ENCODE measurements around the gene GH2. TPM values are rescaled to one million over a fixed set of nuclear protein-coding genes. Genes with fewer than 3 reads are reported as not detected.
"Not testable (repeated sequence)": the region's sequence is repeated elsewhere in the genome, so short reads cannot be mapped to it uniquely, and the experiment has no call there.

Gene GH2
- total and polyA plus RNA-seq, 2 donors from 2014 or later: not detected

- FAIRE-seq (no peak), DNase-seq (peak in 1 of 5 donors; percentile 18)
- no peaks in the 10 kb centered on the region for H3K4me1 ChIP-seq (ENCODE audit: control insufficient read depth in 2 of 3, insufficient read depth in 2 of 3, low read depth in 1 of 3, low read length in 3 of 3)
- no peak overlapping the region for H3K27ac ChIP-seq (ENCODE audit: low read depth in 2 of 2, low read length in 2 of 2)
- no peaks in the 10 kb centered on the region for H3K9me3 ChIP-seq (ENCODE audit: control insufficient read depth in 2 of 3, insufficient read depth in 1 of 3, low read length in 3 of 3)
- no peak overlapping the region for H3K9ac ChIP-seq (ENCODE audit: low read length in 3 of 3)
- no peak for TF ChIP-seq CTCF (IDR thresholded peaks at IDR 0.05; ENCODE audit: borderline replicate concordance, extremely low read depth, insufficient read depth)
- no peak overlapping the region for H3K4me3 ChIP-seq (ENCODE audit: low read length in 3 of 3)
- intact Hi-C loops (cut with DNase I): no loop called here
- H3K27me3 ChIP-seq (ENCODE audit: control insufficient read depth, insufficient read depth, low read length): no peaks in the 10 kb centered on the region
- H3K36me3 ChIP-seq (ENCODE audit: control insufficient read depth in 2 of 3, insufficient read depth in 3 of 3, low read length in 3 of 3): no peaks in the 10 kb centered on the region
Observed at GRCh38 chr17:63859257-63859656, 22.5 kb downstream of the GH2 start.

- H3K27ac ChIP-seq (ENCODE audit: low read depth in 2 of 2, low read length in 2 of 2); FAIRE-seq; H3K27me3 ChIP-seq (ENCODE audit: control insufficient read depth, insufficient read depth, low read length); H3K4me3 ChIP-seq (ENCODE audit: low read length in 3 of 3); H3K36me3 ChIP-seq (ENCODE audit: control insufficient read depth in 2 of 3, insufficient read depth in 3 of 3, low read length in 3 of 3); H3K4me1 ChIP-seq (ENCODE audit: control insufficient read depth in 2 of 3, insufficient read depth in 2 of 3, low read depth in 1 of 3, low read length in 3 of 3); H3K9me3 ChIP-seq (ENCODE audit: control insufficient read depth in 2 of 3, insufficient read depth in 1 of 3, low read length in 3 of 3); intact Hi-C loops (cut with DNase I); H3K9ac ChIP-seq (ENCODE audit: low read length in 3 of 3): not testable (repeated sequence)
- peak in 1 of 5 donors; percentile 34 for DNase-seq
Observed at GRCh38 chr17:63856425-63856824, 25.3 kb downstream of the GH2 start.

- Histone ChIP-seq H3K4me3 (ENCODE audit: low read length in 3 of 3) (no peak overlapping the region), H3K4me1 (ENCODE audit: control insufficient read depth in 2 of 3, insufficient read depth in 2 of 3, low read depth in 1 of 3, low read length in 3 of 3) (no peaks in the 10 kb centered on the region), H3K9ac (ENCODE audit: low read length in 3 of 3) (no peak overlapping the region), H3K9me3 (ENCODE audit: control insufficient read depth in 2 of 3, insufficient read depth in 1 of 3, low read length in 3 of 3) (no peaks in the 10 kb centered on the region), H3K27ac (ENCODE audit: low read depth in 2 of 2, low read length in 2 of 2) (no peak overlapping the region), H3K27me3 (ENCODE audit: control insufficient read depth, insufficient read depth, low read length) (no peaks in the 10 kb centered on the region), H3K36me3 (ENCODE audit: control insufficient read depth in 2 of 3, insufficient read depth in 3 of 3, low read length in 3 of 3) (no peaks in the 10 kb centered on the region)
- intact Hi-C loops (cut with DNase I): no loop called here
- no peak for TF ChIP-seq CTCF (IDR thresholded peaks at IDR 0.05; ENCODE audit: borderline replicate concordance, extremely low read depth, insufficient read depth)
- FAIRE-seq: no peak
- DNase-seq: peak in 1 of 5 donors; percentile 45
Observed at GRCh38 chr17:63855185-63855584, 26.6 kb downstream of the GH2 start.

GRCh38 chr17:63854709-63855108 lies 27.0 kb downstream of the GH2 start:
- no peak for TF ChIP-seq CTCF (IDR thresholded peaks at IDR 0.05; ENCODE audit: borderline replicate concordance, extremely low read depth, insufficient read depth)
- Histone ChIP-seq H3K9me3 (ENCODE audit: control insufficient read depth in 2 of 3, insufficient read depth in 1 of 3, low read length in 3 of 3) (no peaks in the 10 kb centered on the region), H3K4me3 (ENCODE audit: low read length in 3 of 3) (no peak overlapping the region), H3K27me3 (ENCODE audit: control insufficient read depth, insufficient read depth, low read length) (no peaks in the 10 kb centered on the region), H3K27ac (ENCODE audit: low read depth in 2 of 2, low read length in 2 of 2) (no peak overlapping the region), H3K4me1 (ENCODE audit: control insufficient read depth in 2 of 3, insufficient read depth in 2 of 3, low read depth in 1 of 3, low read length in 3 of 3) (no peaks in the 10 kb centered on the region), H3K36me3 (ENCODE audit: control insufficient read depth in 2 of 3, insufficient read depth in 3 of 3, low read length in 3 of 3) (no peaks in the 10 kb centered on the region), H3K9ac (ENCODE audit: low read length in 3 of 3) (no peak overlapping the region)
- intact Hi-C loops (cut with DNase I): no loop called here
- FAIRE-seq (no peak), DNase-seq (peak in 1 of 5 donors; percentile 8)
